NCI-H2196 treated with DMSO at 0.1 percent for 48 hours (cell line): ENCODE results near the gene CDK5RAP3.
"Not testable (repeated sequence)": the region's sequence is repeated elsewhere in the genome, so short reads cannot be mapped to it uniquely, and the experiment has no call there.

Experiments
- DNase-seq: peaks from one replicate; lab custom pipeline; 2025; ENCODE audit not compliant: unreplicated experiment; lab: John Stamatoyannopoulos, UW

Gene CDK5RAP3

DNA sequence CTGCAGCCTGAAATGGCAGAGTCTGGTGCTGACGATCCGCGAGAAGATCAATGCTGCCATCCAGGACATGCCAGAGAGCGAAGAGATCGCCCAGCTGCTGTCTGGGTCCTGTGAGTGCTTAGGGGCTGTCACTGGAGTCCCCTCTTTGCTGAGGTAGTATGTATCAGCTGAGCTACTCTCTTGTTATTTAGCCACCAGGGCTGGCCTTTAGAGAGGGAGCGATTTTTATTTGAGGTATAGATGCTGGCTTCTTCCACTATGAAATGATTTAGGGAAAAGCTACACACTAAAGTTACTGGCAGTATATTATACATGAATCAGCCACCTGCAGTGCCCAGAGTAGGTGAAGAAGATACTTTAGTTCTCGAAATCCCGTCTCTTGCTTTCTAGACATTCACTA, 2.6 kb downstream of the CDK5RAP3 start:
- DNase-seq = no peak

DNA sequence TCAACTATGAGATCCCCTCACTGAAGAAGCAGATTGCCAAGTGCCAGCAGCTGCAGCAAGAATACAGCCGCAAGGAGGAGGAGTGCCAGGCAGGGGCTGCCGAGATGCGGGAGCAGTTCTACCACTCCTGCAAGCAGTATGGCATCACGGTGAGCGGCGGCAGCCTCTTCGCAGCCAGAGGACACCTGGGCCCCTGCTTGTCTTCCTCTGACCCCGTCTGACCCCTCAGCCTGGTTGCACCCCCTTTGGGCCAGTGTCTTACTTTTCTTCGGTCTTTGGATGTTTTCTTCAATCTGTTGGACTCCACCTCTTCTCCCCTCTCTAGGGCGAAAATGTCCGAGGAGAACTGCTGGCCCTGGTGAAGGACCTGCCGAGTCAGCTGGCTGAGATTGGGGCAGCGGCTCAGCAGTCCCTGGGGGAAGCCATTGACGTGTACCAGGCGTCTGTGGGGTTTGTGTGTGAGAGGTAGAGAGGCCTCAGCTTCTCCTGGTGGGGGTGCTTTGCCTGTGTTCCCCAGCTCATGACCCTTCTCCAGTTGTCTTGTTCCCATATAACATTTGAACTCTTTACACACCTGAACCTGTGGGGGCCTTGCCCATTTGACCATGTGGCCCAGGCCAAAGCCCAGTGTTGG, 4.4 kb downstream of the CDK5RAP3 start:
- no peak for DNase-seq

DNA sequence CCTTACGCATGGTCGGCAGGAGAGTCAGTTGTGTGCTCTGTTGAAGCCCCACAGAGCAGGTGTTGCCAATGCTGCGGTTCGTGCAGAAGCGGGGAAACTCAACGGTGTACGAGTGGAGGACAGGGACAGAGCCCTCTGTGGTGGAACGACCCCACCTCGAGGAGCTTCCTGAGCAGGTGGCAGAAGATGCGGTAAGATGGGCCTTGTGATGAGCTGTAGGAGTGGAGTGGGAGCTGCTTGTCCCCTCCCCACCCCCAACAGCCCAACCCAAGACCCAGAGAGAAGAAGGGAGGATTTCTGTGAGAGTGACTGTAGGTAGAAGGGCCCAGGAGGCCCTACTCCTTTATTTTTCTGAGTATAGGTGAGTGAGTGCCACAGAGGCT, 4.9 kb downstream of the CDK5RAP3 start:
- no peak for DNase-seq

DNA sequence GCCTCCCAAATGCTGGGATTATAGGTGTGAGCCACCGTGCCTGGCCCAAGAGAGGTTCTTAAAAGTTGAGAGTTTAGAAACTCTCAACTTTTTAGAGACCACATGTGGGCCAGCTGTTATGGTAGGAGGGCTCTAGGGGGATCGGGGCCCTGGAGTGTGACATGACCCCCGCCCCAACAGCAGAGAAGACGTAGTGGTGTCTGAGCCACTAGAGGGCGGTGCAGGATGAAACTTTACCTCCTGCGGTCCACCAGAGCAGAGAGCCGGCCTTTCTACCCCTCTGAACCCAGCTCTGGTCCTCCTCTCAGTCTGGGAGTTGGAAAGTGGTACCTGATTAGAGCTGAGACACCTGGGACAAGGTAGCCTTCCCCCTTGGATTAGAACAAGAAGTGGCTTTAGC, 7.4 kb downstream of the CDK5RAP3 start:
- DNase-seq = peak; percentile 30

DNA sequence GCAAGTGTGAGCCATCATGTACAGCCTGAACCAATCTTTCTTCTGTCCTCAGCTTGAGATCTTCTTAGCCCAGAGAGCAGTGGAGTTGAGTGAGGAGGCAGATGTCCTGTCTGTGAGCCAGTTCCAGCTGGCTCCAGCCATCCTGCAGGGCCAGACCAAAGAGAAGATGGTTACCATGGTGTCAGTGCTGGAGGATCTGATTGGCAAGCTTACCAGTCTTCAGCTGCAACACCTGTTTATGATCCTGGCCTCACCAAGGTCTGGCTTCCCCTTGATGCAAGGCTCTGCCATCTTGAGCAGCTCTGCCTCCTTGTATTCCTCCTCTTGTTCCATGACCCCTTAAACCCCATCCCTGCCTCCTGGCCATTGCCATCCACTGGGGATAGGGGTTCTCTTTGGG, 9.6 kb downstream of the CDK5RAP3 start:
- DNase-seq = peak; percentile 40

DNA sequence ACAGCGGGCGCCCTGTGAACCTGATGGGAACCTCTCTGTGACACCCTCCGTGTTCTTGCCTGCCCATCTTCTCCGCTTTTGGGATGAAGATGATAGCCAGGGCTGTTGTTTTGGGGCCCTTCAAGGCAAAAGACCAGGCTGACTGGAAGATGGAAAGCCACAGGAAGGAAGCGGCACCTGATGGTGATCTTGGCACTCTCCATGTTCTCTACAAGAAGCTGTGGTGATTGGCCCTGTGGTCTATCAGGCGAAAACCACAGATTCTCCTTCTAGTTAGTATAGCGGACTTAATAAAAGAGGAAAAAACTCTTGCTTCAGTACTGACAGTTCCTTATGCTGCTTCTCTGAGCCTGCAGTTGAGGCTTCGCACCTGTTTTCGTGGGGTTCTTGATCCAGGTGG, 10.5 kb downstream of the CDK5RAP3 start:
- no peak for DNase-seq

DNA sequence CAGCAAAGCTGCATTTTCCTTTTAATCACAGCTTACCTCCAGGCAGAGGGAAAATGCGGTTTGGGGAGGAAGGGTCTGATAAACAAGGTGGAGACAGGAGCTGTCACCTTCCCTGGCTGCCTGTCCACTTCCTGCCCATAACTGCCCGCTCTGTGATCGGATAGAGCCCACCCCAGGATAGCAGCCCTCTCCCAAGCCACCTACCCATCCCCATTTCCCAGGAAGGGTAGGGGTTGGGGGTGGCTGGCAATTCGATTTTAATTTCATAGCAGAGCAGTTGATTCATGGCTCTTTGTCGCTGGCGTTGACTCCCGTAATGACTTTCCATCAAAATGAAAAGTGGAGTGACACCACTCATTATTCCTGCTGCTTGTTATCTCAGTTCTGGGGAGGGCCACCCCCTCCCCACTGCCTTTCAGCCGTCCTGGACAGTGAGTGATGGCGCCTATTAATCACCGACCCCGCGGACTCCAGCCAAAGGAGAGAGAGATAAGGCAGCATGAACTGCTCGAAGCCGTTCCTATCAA, 11.2 kb downstream of the CDK5RAP3 start:
- DNase-seq = no peak

DNA sequence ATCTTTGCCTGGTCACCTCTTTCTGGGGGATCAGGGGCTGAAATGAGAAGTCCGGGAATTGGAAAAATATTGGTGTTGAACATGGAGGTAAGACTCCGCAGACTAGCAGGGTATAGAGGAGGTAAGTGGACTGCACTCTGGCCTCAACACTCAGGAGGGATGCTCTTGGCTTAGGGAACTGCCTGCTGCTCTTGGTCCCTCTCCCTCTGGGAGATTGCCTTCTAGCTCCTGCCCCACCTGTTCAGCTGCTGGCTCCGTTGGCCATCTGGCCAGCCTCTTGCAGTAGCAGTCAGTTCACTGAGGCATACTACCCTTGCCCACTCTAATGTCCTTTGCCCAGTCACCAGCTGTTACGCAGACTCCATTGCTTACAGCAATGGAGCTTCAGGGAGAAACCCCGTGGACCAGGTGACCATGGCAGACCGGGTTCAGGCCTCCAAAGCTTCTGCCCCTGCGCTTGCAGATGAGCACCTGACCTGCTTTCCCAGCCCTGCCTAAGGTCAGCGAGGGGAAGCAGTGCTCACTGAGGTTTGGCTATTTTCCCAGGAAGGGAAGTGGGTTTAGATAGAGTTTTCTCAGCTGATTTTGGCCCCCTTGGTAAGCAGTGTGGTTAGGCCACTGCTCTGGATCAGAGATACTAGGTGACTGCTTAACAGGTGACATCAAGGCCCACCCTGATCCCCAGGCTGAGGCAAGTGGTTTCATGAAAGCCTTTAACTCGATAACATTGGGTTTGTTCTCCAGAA, 11.9 kb downstream of the CDK5RAP3 start:
- no peak for DNase-seq

DNA sequence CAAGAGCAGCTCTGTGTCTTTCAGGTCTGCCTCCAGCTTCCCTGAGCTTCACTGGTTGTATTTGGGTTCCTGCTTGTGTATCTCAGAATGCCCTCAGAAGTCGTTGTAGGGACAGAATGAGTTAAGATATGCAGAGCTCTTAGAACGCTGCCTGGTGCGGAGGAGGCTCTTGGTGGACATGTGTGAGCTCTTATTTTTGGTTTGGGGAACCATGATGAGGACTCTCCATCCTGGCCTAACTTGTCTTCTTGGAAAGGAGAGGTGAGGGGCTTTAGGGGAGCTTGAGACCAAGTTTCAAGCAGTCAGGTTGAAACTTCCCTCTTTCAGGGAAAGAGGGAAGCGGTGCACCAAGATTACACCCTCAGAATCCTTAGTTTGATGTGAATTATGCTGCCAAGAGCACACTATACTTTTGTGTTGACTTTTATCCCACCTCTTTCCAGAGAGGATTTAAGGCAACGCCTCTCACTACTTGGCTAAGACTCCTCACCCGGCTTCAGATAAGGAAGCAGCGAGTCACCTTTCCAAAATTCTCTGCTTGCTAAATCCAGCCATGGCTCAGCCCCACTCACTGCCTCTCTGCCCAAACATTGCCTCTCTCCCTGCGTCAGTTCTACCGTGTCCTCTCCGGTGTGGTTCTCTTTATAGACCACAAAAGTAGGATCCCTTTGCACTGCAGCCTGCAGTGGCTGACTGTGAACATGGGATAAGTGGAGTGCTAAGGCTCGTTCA, 12.7 kb downstream of the CDK5RAP3 start:
- DNase-seq = no peak

DNA sequence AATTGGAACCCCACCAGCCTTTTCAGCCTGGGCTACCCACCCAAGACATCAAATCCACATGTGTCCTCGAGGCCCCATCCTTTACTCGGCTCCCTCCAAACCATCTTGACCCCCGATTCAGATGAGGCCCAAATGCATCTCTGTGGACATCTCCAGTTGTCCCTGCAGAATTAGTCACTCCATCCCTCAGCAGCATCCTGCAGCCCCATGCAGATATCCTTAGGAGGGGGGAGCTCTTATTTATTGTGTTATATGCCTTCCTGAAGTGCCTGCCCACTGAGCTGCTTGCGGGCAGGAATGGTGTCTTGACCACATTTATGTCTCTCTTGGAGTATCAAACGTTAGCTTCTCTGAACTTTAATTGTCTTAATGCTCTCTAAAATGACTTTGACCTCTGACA, 15.6 kb downstream of the CDK5RAP3 start:
- DNase-seq = no peak

DNA sequence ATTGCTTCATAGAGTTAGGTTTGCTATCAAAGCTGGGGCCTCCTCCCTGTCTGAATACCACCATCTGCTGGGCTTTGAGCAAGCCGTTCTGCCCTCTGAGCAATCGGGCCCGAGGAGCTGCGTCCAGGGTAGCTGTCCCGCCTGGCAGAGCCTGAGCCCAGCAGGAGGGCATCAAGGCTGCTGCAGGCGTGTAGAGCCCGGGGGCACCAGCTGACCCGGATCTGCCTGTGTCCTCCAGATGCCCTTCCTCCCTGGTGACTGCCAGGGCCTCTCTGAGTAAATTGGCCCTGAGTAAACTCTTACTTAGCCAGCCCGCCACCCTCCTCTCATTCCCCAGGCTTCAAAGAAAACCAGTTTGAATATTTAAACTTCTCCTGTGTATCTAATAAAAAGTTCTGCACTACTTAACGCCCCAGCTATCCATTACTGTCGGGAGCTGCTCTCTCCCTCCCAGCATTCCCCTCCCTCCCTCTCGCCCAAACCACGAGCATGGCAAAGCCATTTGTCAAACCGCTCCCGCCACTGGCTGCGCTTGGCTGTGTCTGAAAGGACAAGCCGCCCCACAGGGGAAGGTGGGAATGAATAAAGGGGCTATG, 16.4 kb downstream of the CDK5RAP3 start:
- no peak for DNase-seq

DNA sequence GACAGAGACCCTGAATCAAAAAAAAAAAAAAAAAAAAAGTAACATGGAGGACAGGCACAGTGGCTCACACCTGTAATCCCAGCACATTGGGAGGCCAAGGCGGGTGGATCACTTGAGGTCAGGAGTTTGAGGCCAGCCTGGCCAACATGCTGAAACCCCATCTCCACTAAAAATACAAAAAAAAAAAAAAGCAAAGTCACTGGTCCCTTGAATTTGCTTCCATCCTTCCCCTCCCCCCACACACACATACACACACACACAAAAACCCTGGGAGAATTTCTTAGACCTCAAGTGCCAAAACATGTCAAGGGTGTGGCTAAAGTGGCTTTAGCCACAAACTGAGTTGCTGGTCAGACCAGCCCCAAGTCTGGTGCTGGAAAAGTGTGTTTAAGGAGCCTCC, 17.5 kb downstream of the CDK5RAP3 start:
- DNase-seq = not testable (repeated sequence)

DNA sequence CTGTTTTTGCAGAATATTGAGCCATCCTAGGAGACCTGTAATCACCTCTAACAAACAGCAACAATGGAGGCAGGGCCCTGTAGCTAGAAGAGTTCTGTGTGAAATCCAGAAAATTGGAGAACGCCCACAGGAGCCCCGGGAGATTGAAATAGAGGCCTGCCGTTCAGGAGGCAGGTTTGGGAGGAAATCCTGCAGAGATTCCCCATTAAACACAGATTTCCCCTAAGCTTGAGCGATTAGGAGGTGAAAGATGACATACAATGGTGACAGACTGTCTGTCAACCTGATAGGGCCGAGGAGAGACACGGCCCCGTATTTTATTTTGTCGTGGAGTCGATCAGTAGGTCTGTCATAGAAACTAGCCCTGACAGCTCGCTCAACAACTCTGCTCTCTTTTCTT, 18.2 kb downstream of the CDK5RAP3 start:
- DNase-seq = no peak

DNA sequence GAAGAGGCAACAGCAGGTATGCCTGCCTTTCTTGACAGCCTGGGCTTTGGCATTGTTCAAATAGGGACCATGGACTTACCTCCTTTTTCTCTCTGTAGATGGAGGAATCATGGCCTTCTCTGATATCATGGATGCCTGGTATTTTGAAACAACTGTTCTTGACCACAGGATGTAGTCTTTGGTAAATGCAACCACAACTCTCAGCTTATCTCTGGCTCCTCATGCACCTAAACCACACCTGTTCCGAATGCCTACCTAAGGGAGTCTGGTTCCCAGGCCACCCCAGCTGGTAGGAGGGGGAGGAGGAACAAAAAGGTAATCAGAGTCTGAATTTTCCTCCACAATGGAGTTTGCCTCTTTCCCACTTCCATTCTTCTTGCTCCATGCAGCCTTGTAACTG, 18.8 kb downstream of the CDK5RAP3 start:
- DNase-seq = no peak

DNA sequence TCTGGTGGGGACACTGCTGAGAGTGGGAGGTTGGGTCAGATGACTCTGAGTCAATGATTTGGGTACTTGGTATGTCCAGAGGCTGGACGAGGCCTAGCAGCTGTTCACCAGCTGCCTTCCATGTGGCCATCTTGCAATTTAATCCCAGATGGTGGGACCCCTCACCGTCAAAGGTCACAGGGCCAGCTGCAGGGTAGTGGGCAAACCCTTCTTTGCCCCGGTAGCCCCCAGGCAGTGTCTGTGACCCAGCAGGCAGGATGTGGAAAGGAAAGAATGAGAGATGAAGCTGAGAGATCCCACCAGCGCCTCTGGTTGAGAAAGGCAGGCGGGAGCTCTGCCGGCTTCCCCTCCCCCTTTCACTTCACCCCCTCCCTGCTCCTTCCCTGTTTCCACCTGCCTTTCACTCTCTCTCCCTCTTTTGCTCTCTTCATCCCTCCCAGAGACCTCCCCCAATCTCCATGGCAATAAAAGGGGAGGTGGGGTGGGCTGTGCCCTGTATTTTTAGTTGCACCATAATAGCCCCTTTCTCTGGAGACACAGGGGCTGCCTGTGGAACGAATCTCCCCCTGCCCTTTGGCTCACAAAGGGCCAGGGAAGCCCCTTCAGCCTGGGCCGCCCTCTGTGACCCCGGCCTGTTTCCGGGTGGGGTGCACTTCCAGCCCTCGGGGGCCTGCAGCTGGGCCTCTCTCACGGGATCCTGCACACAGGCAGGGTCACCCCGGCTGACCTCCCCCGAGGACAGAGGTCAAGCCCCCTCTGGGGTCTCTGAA, 20.2 kb downstream of the CDK5RAP3 start:
- no peak for DNase-seq

DNA sequence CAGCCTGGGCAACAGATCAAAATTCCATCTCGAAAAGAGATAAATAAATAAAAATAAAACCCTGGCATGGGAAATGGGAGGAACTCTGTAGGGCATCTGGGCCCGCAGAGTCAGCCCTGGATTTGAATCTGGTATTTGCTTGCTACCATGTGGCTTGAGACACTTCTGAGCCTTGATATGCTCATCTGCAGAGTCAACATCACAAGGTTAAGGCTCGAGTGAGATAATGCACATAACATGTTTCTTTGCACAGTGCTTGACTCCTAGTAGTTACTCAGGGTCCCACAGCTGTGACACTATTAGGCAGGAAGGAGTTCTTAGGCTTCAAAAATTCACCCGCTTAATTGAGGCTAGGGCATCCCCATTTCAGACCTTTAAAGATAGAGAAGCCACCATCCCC, 21.3 kb downstream of the CDK5RAP3 start:
- no peak for DNase-seq

DNA sequence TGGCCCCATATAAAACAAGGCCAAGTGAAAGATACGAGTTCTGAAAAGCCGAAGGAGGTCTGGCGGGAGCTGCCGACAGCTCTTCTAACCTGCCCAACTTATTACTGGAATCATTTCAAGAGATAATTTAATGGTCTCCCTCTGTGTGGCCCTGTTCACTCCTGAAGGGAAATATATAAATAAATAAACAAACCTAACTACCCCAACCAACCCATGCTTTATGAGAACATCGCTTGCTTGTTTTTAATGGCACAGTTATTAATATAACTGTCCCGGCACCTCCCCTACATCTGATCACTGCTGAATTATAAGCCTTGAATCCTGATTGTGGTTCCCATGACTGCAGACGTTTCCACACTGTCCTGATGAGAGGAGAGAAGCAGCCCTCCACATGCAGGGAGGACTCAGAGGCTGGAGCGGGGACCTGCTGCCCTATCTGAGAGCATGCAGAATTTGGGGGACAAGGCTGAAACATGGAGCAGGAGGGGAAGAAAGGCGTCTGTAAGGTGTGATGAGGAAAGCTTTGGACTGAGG, 22.2 kb downstream of the CDK5RAP3 start:
- DNase-seq = no peak

DNA sequence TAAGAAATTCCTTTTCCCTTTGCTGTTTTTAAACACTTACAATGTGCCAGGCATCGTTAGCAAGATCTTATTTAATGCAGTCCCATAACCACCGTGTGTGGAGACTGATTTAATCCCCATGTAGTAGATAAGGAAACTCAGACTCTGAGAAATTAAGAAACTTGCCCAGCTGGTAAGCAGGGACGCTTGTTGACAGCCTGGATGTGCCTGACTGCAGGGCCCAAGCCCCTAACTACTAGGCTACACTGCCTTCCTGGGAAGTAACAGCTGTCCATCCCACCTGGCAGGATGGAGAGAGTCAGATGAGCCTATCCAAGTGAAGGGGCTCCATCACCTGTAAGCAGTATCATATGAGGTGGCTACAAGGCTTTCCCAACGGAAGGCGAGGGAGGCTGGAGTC, 23.1 kb downstream of the CDK5RAP3 start:
- DNase-seq = no peak

DNA sequence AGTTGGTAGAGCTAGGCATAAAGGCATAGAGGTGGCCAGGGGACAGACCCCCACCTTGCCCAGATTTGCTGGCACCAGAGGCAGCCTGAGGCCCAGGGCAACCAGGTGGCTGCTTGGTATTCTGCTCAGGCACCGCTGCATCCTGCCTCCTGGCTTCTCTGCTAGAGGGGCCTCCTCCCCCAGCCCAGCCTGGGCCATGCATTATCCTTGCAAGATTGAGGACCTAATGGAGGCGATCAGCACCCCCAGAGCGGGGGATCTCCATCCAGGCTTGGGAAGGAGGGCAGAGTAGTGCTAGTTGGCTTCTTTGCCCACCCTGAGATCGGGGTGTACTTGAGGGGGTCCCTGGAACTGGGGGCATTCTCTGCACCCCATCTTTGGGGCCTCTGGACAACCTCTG, 23.8 kb downstream of the CDK5RAP3 start:
- no peak for DNase-seq

DNA sequence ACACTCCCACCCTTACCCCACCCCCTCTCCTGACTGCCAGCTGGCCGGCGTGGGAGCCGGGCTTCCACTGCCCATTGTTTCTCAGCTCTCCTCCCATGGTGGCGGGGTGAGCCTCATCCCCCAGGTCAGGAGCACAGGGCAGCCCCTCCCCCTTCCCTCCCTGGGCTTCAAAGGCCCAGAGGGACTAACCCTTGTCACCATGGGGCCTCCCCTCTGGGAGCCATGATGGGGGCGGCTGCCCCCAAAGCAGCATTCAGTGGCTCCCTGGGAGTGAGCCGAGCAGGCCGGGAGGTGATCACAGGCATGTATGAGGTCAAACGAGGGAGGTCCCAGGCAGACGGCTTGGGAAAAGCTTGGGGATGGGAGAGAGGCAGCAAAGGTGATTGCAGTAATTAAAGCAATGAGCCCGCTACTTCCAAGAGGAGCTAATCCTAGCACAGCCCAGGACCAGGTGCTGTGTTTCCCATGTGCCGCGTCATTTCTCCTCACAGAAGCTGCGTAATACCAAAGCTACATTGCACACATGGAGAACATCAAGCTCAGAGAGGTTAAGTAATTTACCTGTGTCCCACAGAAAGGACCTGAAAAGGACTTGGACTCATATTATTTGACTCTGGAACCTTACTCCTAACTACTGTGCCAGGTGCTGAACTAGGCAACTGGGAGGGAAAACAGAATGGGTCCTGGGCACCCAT, 24.5 kb downstream of the CDK5RAP3 start:
- DNase-seq = no peak
